GM23338 (cell line): ENCODE data around the gene DCAF5. TPM values are rescaled to one million over a fixed set of nuclear protein-coding genes. Genes with fewer than 3 reads are reported as not detected.
"Not testable (repeated sequence)": the region's sequence is repeated elsewhere in the genome, so short reads cannot be mapped to it uniquely, and the experiment has no call there.

Experiments
- ATAC-seq: fragments of 200-7000 bp; cut with Tn5 transposase; 3 replicates; pipeline ENCODE4 v1.9.1; 2020
- DNase-seq: peaks from one replicate; pipeline ENCODE4 v3.0.0-alpha.2; 2015; ENCODE audit warnings: low spot score
- H2AFZ ChIP-seq: fragments of 200-600 bp; sonication (generic); 2 replicates; pipeline ENCODE4 v1.8.0; 2016; ENCODE audit warnings: antibody characterized with exemption, mild to moderate bottlenecking, moderate library complexity
- H3F3A ChIP-seq: fragments of 200-600 bp; sonication (generic); replicated peaks from 2 replicates; pipeline ENCODE4 v1.8.0; 2017; ENCODE audit warnings: antibody characterized with exemption, mixed run types, low read depth
- H3K27ac ChIP-seq: fragments of 200-600 bp; sonication (generic); 2 replicates; pipeline ENCODE4 v1.6.1; 2016; ENCODE audit warnings: low read depth
- H3K27me3 ChIP-seq: fragments of 200-600 bp; sonication (generic); 2 replicates; pipeline ENCODE4 v1.8.0; 2016; ENCODE audit warnings: mild to moderate bottlenecking, mixed run types, moderate library complexity; ENCODE audit not compliant: insufficient read depth
- H3K36me3 ChIP-seq: fragments of 200-600 bp; sonication (generic); 2 replicates; pipeline ENCODE4 v1.8.0; 2016; ENCODE audit warnings: mild to moderate bottlenecking; ENCODE audit not compliant: insufficient read depth
- H3K4me1 ChIP-seq: fragments of 200-600 bp; sonication (generic); 2 replicates; pipeline ENCODE4 v1.8.0; 2016; ENCODE audit warnings: mild to moderate bottlenecking, moderate library complexity; ENCODE audit not compliant: insufficient read depth
- H3K4me2 ChIP-seq: fragments of 200-600 bp; sonication (generic); 2 replicates; pipeline ENCODE4 v1.7.1; 2017; ENCODE audit warnings: mixed run types
- H3K4me3 ChIP-seq: fragments of 200-600 bp; sonication (generic); 2 replicates; pipeline ENCODE4 v1.6.1; 2016; ENCODE audit warnings: mixed run types
- H3K79me2 ChIP-seq: fragments of 200-600 bp; sonication (generic); replicated peaks from 2 replicates; pipeline ENCODE4 v1.8.0; 2017; ENCODE audit warnings: mild to moderate bottlenecking; ENCODE audit not compliant: insufficient read depth
- H3K9me2 ChIP-seq: fragments of 200-600 bp; sonication (generic); 2 replicates; pipeline ENCODE4 v1.8.0; 2017; ENCODE audit not compliant: insufficient read depth
- H4K20me1 ChIP-seq: fragments of 200-600 bp; sonication (generic); replicated peaks from 2 replicates; pipeline ENCODE4 v1.8.0; 2017; ENCODE audit warnings: mild to moderate bottlenecking; ENCODE audit not compliant: insufficient read depth
- H3K27ac Mint-ChIP-seq: 2 replicates; pipeline ENCODE4 v1.8.0; 2020; ENCODE audit warnings: inconsistent platforms, mild to moderate bottlenecking, moderate library complexity, mixed read lengths
- H3K27me3 Mint-ChIP-seq: 3 replicates; pipeline ENCODE4 v1.8.0; 2022; ENCODE audit warnings: low read depth, mild to moderate bottlenecking, moderate library complexity, mixed read lengths, inconsistent platforms; ENCODE audit not compliant: insufficient read depth, poor library complexity
- H3K36me3 Mint-ChIP-seq: 3 replicates; pipeline ENCODE4 v1.8.0; 2021; ENCODE audit warnings: low read depth, mild to moderate bottlenecking, inconsistent platforms, moderate library complexity, mixed read lengths
- H3K4me1 Mint-ChIP-seq: 3 replicates; pipeline ENCODE4 v1.8.0; 2020; ENCODE audit warnings: mild to moderate bottlenecking, inconsistent platforms, mixed read lengths
- H3K4me3 Mint-ChIP-seq: 3 replicates; pipeline ENCODE4 v1.8.0; 2021; ENCODE audit warnings: moderate library complexity, mild to moderate bottlenecking, inconsistent platforms, mixed read lengths
- H3K9me3 Mint-ChIP-seq: 3 replicates; pipeline ENCODE4 v1.8.0; 2020; ENCODE audit warnings: moderate library complexity, mild to moderate bottlenecking, inconsistent platforms, mixed read lengths
- NANOG ChIP-seq: IDR thresholded peaks from 2 replicates; pipeline ENCODE4 v1.6.1; 2016; ENCODE audit warnings: antibody characterized with exemption, borderline replicate concordance
- ZNF462 ChIP-seq: fragments of 250-450 bp; sonication (Bioruptor Pico); IDR thresholded peaks from 2 replicates; pipeline ENCODE4 v1.5.0; 2020; ENCODE audit warnings: mild to moderate bottlenecking, moderate library complexity
- polyA plus RNA-seq: library from polyadenylated mRNA; unstranded; fragments of >200 nt; fragmentation: Nextera tagmentation; extraction: Ambion mirVana; gene quantifications from 2 replicates; pipeline ENCODE4 v1.2.1, GENCODE V29; 2016
- total RNA-seq: library from RNA; depleted of rRNA; stranded (reverse); fragments of >200 nt; shearing (Covaris generic); gene quantifications from 2 replicates; pipeline ENCODE4 v1.2.3, GENCODE V29; 2014

The DCAF5 gene
- total and polyA plus RNA-seq, 2 experiments from 2014 or later = 14.0 to 15.2 TPM

- TF ChIP-seq ZNF462 = no peak
These were observed 30.8 kb upstream of the DCAF5 start (continued) for GRCh38 chr14:69183735-69184134.

- H3K36me3 ChIP-seq, H3F3A ChIP-seq, ATAC-seq, H3K9me2 ChIP-seq, H3K4me3 ChIP-seq, H3K27ac Mint-ChIP-seq, H3K4me3 Mint-ChIP-seq, H3K27me3 Mint-ChIP-seq, H3K27ac ChIP-seq, H3K9me3 Mint-ChIP-seq, H3K79me2 ChIP-seq, H3K36me3 Mint-ChIP-seq, H4K20me1 ChIP-seq, H3K27me3 ChIP-seq, H2AFZ ChIP-seq, H3K4me2 ChIP-seq, DNase-seq: not testable (repeated sequence)
- peaks cover 16% of the 10 kb centered on the region for H3K4me1 Mint-ChIP-seq
- peaks cover 11% of the 10 kb centered on the region; the same call in 1 of the 2 replicates for H3K4me1 ChIP-seq
These were observed 29.7 kb upstream of the DCAF5 start for GRCh38 chr14:69182580-69182979.

GRCh38 chr14:69181491-69181890 is 28.6 kb upstream of the DCAF5 start:
- H3K4me3 ChIP-seq = no peak overlapping the region
- no peak for ATAC-seq
- no peaks in the 10 kb centered on the region for H3K9me2 ChIP-seq
- peaks cover 11% of the 10 kb centered on the region; the same call in 1 of the 2 replicates for H3K4me1 ChIP-seq
- Mint-ChIP-seq H3K27ac (no peak overlapping the region), H3K4me1 (peaks cover 16% of the 10 kb centered on the region), H3K4me3 (no peak overlapping the region), H3K9me3 (peaks cover 2% of the 10 kb centered on the region; the same call in 1 of the 3 replicates), H3K27me3 (peaks cover 7% of the 10 kb centered on the region), H3K36me3 (no peaks in the 10 kb centered on the region)
- H3K36me3 ChIP-seq = no peaks in the 10 kb centered on the region
- no peak for TF ChIP-seq NANOG
- no peaks in the 10 kb centered on the region for H3F3A ChIP-seq
- no peak overlapping the region for H3K4me2 ChIP-seq
- DNase-seq = no peak
- H3K27me3 ChIP-seq = no peaks in the 10 kb centered on the region
- H3K79me2 ChIP-seq = no peaks in the 10 kb centered on the region
- no peak overlapping the region for H2AFZ ChIP-seq
- no peaks in the 10 kb centered on the region for H4K20me1 ChIP-seq
- H3K27ac ChIP-seq = no peak overlapping the region
